ENCODE results near the gene PFKFB3. TPM values are rescaled to one million over a fixed set of nuclear protein-coding genes. Genes with fewer than 3 reads are reported as not detected.

Gene PFKFB3
- total RNA-seq, 2 donors from 2014 or later, result 23.4 to 70.7 TPM

GRCh38 chr10:6260843-6261242 is 58.1 kb downstream of the PFKFB3 start:
- H3K27me3 ChIP-seq, result no peaks in the 10 kb centered on the region
- H3K9me3 ChIP-seq, result no peaks in the 10 kb centered on the region
- no peak overlapping the region for H3K4me3 ChIP-seq
- no peak for TF ChIP-seq CTCF (IDR thresholded peaks at IDR 0.05)
- H3K4me1 ChIP-seq, result peaks cover 2% of the 10 kb centered on the region
- H3K27ac ChIP-seq, result no peak overlapping the region
- DNase-seq, result no peak
- no peaks in the 10 kb centered on the region for H3K36me3 ChIP-seq
- intact Hi-C loops (cut with DNase I), result no loop called here
- no peak overlapping the region for H3K9ac ChIP-seq (ENCODE audit: low read depth in 2 of 2, low read length in 2 of 2)

- no peak for TF ChIP-seq CTCF (IDR thresholded peaks at IDR 0.05)
- no peak overlapping the region for H3K4me3 ChIP-seq
- no peak overlapping the region for H3K27ac ChIP-seq
- intact Hi-C loops (cut with DNase I), result no loop called here
- no peak overlapping the region for H3K9ac ChIP-seq (ENCODE audit: low read depth in 2 of 2, low read length in 2 of 2)
- DNase-seq, result no peak
- no peaks in the 10 kb centered on the region for H3K36me3 ChIP-seq
- peaks cover 4% of the 10 kb centered on the region for H3K4me1 ChIP-seq
- H3K9me3 ChIP-seq, result no peaks in the 10 kb centered on the region
- no peaks in the 10 kb centered on the region for H3K27me3 ChIP-seq
Observed at GRCh38 chr10:6267941-6268340, 65.2 kb downstream of the PFKFB3 start.

DNA sequence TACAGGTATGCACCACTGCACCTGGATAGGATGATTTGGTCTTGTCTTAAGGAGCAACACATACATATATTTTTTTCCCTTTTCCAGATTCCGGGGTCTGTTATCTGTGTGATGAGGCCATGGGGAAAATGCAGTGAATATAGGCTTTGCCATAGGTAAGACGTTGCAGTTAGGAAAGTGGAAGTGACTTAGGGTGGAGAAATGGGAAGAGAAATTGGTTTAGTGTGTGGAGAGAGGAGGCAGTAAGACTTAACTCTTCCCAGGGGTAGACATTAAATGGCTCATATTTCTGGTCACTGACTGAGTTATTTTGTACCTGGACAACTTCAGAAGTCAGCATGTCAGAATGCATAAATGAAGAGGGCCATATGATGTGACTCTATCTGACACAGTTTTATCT is 66.7 kb downstream of the PFKFB3 start:
- DNase-seq, result no peak
- Histone ChIP-seq H3K4me3 (no peak overlapping the region), H3K9me3 (no peaks in the 10 kb centered on the region), H3K27me3 (no peaks in the 10 kb centered on the region), H3K4me1 (peaks cover 4% of the 10 kb centered on the region), H3K27ac (no peak overlapping the region), H3K9ac (ENCODE audit: low read depth in 2 of 2, low read length in 2 of 2) (no peak overlapping the region), H3K36me3 (no peaks in the 10 kb centered on the region)
- no peak for TF ChIP-seq CTCF (IDR thresholded peaks at IDR 0.05)
- intact Hi-C loops (cut with DNase I), result no loop called here

DNA sequence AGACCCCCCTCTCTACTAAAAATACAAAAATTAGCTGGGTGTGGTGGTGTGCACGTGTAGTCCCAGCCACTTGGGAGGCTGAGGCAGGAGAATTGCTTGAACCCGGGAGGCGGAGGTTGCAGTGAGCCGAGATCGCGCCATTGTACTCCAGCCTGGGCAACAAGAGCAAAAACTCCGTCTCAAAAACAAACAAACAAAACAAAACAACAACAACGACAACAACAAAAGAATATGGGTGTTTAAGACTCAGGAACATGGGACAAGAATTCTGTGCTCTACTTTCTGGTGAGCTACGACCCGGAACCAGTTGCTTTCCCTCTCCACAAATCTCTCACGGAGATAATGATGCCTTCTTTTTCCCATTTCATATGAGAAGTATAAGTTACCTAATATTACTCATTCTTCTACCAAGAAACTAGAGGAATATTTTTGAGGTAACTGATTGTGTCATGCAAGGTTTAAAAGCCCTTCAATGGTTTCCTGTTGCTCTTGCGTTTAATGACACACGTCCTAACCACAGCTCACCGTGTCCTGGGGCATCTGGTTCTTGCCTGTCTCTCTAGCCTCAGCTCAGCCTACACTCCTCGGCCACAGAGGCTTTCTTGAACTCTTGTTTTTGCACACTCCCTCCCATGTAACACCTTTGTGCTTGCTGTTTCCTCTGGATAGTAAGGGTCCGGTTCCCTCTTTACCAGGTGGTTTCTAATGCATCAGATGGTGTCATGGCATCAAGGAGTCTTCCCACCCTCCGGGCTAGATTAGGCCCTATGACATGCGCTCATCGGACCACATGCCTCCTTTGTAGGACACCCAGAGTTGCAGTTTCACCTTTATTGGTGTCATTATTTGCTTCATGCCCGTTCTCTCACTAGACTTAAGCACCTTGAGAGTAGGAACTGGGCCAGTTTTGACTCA is 67.5 kb downstream of the PFKFB3 start:
- Histone ChIP-seq H3K27me3 (no peaks in the 10 kb centered on the region), H3K4me3 (no peak overlapping the region), H3K9ac (ENCODE audit: low read depth in 2 of 2, low read length in 2 of 2) (no peak overlapping the region), H3K4me1 (peaks cover 4% of the 10 kb centered on the region), H3K9me3 (no peaks in the 10 kb centered on the region), H3K36me3 (no peaks in the 10 kb centered on the region), H3K27ac (no peak overlapping the region)
- peak; percentile 18 for DNase-seq
- no peak for TF ChIP-seq CTCF (IDR thresholded peaks at IDR 0.05)
- intact Hi-C loops (cut with DNase I), result no loop called here

GRCh38 chr10:6270951-6271350 is 68.2 kb downstream of the PFKFB3 start:
- TF ChIP-seq CTCF (IDR thresholded peaks at IDR 0.05), result no peak
- H3K4me3 ChIP-seq, result no peak overlapping the region
- H3K27me3 ChIP-seq, result no peaks in the 10 kb centered on the region
- intact Hi-C loops (cut with DNase I), result no loop called here
- no peak overlapping the region for H3K27ac ChIP-seq
- no peaks in the 10 kb centered on the region for H3K9me3 ChIP-seq
- no peaks in the 10 kb centered on the region for H3K36me3 ChIP-seq
- peaks cover 4% of the 10 kb centered on the region for H3K4me1 ChIP-seq
- H3K9ac ChIP-seq (ENCODE audit: low read depth in 2 of 2, low read length in 2 of 2), result no peak overlapping the region
- no peak for DNase-seq
